Measurements from ENCODE around the gene KRTAP20-1.

DNA sequence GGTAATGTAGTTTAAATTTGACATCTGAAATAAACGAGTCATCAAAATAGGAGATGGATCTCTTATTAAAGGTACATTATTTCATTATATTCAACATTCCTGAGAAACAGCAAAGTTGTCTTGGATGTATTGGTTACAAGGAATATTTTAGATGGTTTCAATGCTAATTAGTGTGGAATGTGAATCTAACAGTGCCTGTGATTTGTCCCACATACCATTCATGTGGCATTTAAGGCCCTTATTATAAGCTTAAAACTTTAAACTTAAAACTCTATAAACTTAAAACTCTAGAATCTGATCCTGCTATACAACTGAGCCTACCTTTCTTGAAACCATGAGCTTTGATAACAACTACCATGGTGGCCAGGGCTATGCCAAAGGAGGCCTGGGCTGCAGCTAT is 15.4 kb upstream of the KRTAP20-1 start, which contains the start of gene KRTAP22-1:
- TF ChIP-seq, protein P1, sequence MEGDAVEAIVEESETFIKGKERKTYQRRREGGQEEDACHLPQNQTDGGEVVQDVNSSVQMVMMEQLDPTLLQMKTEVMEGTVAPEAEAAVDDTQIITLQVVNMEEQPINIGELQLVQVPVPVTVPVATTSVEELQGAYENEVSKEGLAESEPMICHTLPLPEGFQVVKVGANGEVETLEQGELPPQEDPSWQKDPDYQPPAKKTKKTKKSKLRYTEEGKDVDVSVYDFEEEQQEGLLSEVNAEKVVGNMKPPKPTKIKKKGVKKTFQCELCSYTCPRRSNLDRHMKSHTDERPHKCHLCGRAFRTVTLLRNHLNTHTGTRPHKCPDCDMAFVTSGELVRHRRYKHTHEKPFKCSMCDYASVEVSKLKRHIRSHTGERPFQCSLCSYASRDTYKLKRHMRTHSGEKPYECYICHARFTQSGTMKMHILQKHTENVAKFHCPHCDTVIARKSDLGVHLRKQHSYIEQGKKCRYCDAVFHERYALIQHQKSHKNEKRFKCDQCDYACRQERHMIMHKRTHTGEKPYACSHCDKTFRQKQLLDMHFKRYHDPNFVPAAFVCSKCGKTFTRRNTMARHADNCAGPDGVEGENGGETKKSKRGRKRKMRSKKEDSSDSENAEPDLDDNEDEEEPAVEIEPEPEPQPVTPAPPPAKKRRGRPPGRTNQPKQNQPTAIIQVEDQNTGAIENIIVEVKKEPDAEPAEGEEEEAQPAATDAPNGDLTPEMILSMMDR (IDR thresholded peaks at IDR 0.05; ENCODE audit: borderline replicate concordance, extremely low read depth, low read length, poor library complexity, severe bottlenecking) = no peak
- TF ChIP-seq EZH2 (IDR thresholded peaks at IDR 0.05; ENCODE audit: borderline replicate concordance, low read depth, low read length, severe bottlenecking) = no peak

Measured in DND-41 (cell line).